NCI-H69 (cell line): Measurements from ENCODE around the gene CPT1A.
A peak's percentile ranks its signal among the peaks of the same experiment; 100 is the strongest.

ENCODE experiments used
- DNase-seq: peaks from one replicate; lab custom pipeline; 2025; lab: John Stamatoyannopoulos, UW

Gene CPT1A

GRCh38 chr11:68854273-68854958 lies 12.7 kb upstream of the CPT1A start:
- no peak for DNase-seq

GRCh38 chr11:68852628-68853027 lies 10.9 kb upstream of the CPT1A start:
- no peak for DNase-seq

GRCh38 chr11:68848429-68848828 lies 6.7 kb upstream of the CPT1A start:
- no peak for DNase-seq

GRCh38 chr11:68847395-68847794 lies 5.7 kb upstream of the CPT1A start:
- no peak for DNase-seq

GRCh38 chr11:68845351-68846002 lies 3.8 kb upstream of the CPT1A start:
- DNase-seq = no peak

- no peak for DNase-seq
Observed at GRCh38 chr11:68844801-68845200, 3.1 kb upstream of the CPT1A start.

- DNase-seq = no peak
Observed at GRCh38 chr11:68844376-68844775, 2.7 kb upstream of the CPT1A start.

GRCh38 chr11:68843703-68844312 lies 2.1 kb upstream of the CPT1A start:
- peak; percentile 77 for DNase-seq

- DNase-seq = no peak
Observed at GRCh38 chr11:68843052-68843561, 1.4 kb upstream of the CPT1A start.

GRCh38 chr11:68842427-68843051 lies 823 bp upstream of the CPT1A start:
- no peak for DNase-seq

GRCh38 chr11:68840661-68841653 lies 759 bp downstream of the CPT1A start:
- no peak for DNase-seq

GRCh38 chr11:68839911-68840641 lies 1.6 kb downstream of the CPT1A start:
- peak; percentile 26 for DNase-seq

GRCh38 chr11:68839054-68839865 lies 2.5 kb downstream of the CPT1A start:
- DNase-seq = peak; percentile 96

GRCh38 chr11:68838572-68838964 lies 3.1 kb downstream of the CPT1A start:
- DNase-seq = no peak

GRCh38 chr11:68837583-68838571 lies 3.8 kb downstream of the CPT1A start:
- no peak for DNase-seq

- DNase-seq = no peak
Observed at GRCh38 chr11:68835749-68836148, 6.0 kb downstream of the CPT1A start.

- no peak for DNase-seq
Observed at GRCh38 chr11:68835328-68835727, 6.4 kb downstream of the CPT1A start.

- DNase-seq = no peak
Observed at GRCh38 chr11:68832476-68833181, 9.1 kb downstream of the CPT1A start.
